Esophagus muscularis mucosa (tissue), 3 donors: ENCODE data around the gene POC5.

ENCODE experiments used
- POLR2A ChIP-seq: fragments of 450-650 bp; IDR thresholded peaks from one replicate; pipeline ENCODE4 v1.6.1; 2017; ENCODE audit warnings: antibody characterized with exemption, moderate library complexity, mild to moderate bottlenecking, low read depth
- POLR2AphosphoS5 ChIP-seq, 2 donors: sonication (generic); formaldehyde crosslinking; IDR thresholded peaks; one replicate each; pipeline ENCODE4 v1.6.1; 2017; ENCODE audit warnings: antibody characterized with exemption in 2 of 2
- TF ChIP-seq, protein P1 (sequence below), 3 experiments: fragments of 200-600 bp in 2 of 3; fragments of 450-650 bp in 1 of 3; sonication (generic) in 2 of 3; IDR thresholded peaks; one replicate each; pipeline ENCODE4 v1.5.1; 2017 to 2019; ENCODE audit warnings: antibody characterized with exemption in 3 of 3, mild to moderate bottlenecking in 2 of 3, moderate library complexity in 1 of 3

DNA sequence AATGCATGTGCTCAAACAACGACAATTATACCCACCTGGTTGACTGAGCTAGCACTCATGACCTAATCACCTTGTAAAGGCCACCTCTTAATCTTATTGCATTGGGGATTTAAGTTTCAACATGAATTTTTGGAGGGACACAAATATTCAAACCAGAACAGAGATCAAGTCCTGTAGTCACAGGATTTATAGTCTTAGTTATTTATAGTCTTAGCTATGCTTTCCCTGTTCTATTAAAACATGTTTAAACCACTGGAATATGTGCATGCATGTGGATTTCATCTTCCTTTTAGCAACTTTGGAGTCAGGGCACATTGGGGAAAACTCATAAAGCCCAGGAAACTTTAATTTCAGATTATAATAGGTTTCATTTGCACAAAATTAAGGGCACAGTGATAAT, 79.3 kb downstream of the POC5 start:
- TF ChIP-seq, protein P1, sequence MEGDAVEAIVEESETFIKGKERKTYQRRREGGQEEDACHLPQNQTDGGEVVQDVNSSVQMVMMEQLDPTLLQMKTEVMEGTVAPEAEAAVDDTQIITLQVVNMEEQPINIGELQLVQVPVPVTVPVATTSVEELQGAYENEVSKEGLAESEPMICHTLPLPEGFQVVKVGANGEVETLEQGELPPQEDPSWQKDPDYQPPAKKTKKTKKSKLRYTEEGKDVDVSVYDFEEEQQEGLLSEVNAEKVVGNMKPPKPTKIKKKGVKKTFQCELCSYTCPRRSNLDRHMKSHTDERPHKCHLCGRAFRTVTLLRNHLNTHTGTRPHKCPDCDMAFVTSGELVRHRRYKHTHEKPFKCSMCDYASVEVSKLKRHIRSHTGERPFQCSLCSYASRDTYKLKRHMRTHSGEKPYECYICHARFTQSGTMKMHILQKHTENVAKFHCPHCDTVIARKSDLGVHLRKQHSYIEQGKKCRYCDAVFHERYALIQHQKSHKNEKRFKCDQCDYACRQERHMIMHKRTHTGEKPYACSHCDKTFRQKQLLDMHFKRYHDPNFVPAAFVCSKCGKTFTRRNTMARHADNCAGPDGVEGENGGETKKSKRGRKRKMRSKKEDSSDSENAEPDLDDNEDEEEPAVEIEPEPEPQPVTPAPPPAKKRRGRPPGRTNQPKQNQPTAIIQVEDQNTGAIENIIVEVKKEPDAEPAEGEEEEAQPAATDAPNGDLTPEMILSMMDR (IDR thresholded peaks at IDR 0.05): no peak
- TF ChIP-seq POLR2AphosphoS5 (IDR thresholded peaks at IDR 0.05) (no peak), POLR2A (no peak)
